GM19238 (cell line): Measurements from ENCODE around the gene SDK1.
"Not testable (repeated sequence)": the region's sequence is repeated elsewhere in the genome, so short reads cannot be mapped to it uniquely, and the experiment has no call there.

Experiments
- DNase-seq: peaks from one replicate; pipeline ENCODE4 v3.0.0; 2011; ENCODE audit warnings: low spot score; ENCODE audit not compliant: insufficient read length

Gene SDK1

GRCh38 chr7:3951316-3952055 is 650.4 kb downstream of the SDK1 start:
- DNase-seq, result no peak

- no peak for DNase-seq
Measured at GRCh38 chr7:3953133-3953532, 652.1 kb downstream of the SDK1 start.

- no peak for DNase-seq
Measured at GRCh38 chr7:3953946-3954345, 652.9 kb downstream of the SDK1 start.

GRCh38 chr7:3955026-3955425 is 654.0 kb downstream of the SDK1 start:
- DNase-seq, result no peak

GRCh38 chr7:3955751-3956696 is 655.0 kb downstream of the SDK1 start:
- DNase-seq, result no peak

GRCh38 chr7:3956949-3957348 is 655.9 kb downstream of the SDK1 start:
- DNase-seq, result no peak

GRCh38 chr7:3957472-3958108 is 656.5 kb downstream of the SDK1 start:
- no peak for DNase-seq

GRCh38 chr7:3958109-3958483 is 657.0 kb downstream of the SDK1 start:
- no peak for DNase-seq

- no peak for DNase-seq
Measured at GRCh38 chr7:3959364-3959763, 658.3 kb downstream of the SDK1 start.

GRCh38 chr7:3960050-3960763 is 659.2 kb downstream of the SDK1 start:
- no peak for DNase-seq

GRCh38 chr7:3960942-3961341 is 659.9 kb downstream of the SDK1 start:
- no peak for DNase-seq

GRCh38 chr7:3961857-3962503 is 660.9 kb downstream of the SDK1 start:
- DNase-seq, result no peak

GRCh38 chr7:3963768-3964167 is 662.7 kb downstream of the SDK1 start:
- DNase-seq, result not testable (repeated sequence)

GRCh38 chr7:3964980-3965606 is 664.0 kb downstream of the SDK1 start:
- no peak for DNase-seq

GRCh38 chr7:3965794-3966395 is 664.8 kb downstream of the SDK1 start:
- DNase-seq, result no peak

- no peak for DNase-seq
Measured at GRCh38 chr7:3968234-3968633, 667.2 kb downstream of the SDK1 start.

GRCh38 chr7:3969286-3969685 is 668.2 kb downstream of the SDK1 start:
- DNase-seq, result no peak

- DNase-seq, result no peak
Measured at GRCh38 chr7:3971323-3971722, 670.3 kb downstream of the SDK1 start.

GRCh38 chr7:3973264-3973663 is 672.2 kb downstream of the SDK1 start:
- no peak for DNase-seq

- DNase-seq, result no peak
Measured at GRCh38 chr7:3974329-3974728, 673.3 kb downstream of the SDK1 start.
